ENCODE results near the gene CDH1. TPM values are rescaled to one million over a fixed set of nuclear protein-coding genes. Genes with fewer than 3 reads are reported as not detected.
A peak's percentile ranks its signal among the peaks of the same experiment; 100 is the strongest.

Gene CDH1
- total and polyA plus RNA-seq, 2 experiments from 2014 or later = 64.1 to 142 TPM

DNA sequence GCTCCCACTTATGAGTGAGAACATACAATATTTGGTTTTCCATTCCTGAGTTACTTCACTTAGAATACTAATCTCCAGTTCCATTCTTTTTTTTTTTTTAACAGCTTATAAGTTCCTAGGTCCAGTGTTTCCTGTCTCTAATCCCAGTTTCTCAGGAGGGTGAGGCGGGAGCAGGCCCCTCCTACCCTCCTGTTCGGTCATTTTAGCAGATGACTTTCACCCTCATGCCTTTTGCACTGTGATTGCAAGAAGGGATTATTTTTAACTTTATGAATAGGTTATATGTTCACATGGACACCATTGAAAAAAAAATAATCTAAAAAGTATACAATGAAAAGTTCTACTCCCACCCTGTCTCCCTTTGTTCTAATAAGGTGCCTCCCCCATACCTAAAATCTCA lies 47.6 kb downstream of the CDH1 start:
- H3K79me2 ChIP-seq (replicated peaks; ENCODE audit: insufficient read depth) = peaks cover 28% of the 10 kb centered on the region
- Mint-ChIP-seq H3K27ac (peak overlapping the region; percentile 46; the same call in 1 of the 2 replicates), H3K9me3 (no peaks in the 10 kb centered on the region; the same call in 2 of the 3 replicates), H3K36me3 (ENCODE audit: low read depth) (peaks cover 57% of the 10 kb centered on the region), H3K4me3 (no peak overlapping the region), H3K4me1 (peaks cover 51% of the 10 kb centered on the region), H3K27me3 (ENCODE audit: insufficient read depth, low read depth, poor library complexity) (peaks cover 9% of the 10 kb centered on the region)
- no peak overlapping the region for H3K27ac ChIP-seq (ENCODE audit: low read depth)
- no peak overlapping the region for H2AFZ ChIP-seq
- H3K27me3 ChIP-seq (ENCODE audit: insufficient read depth) = no peaks in the 10 kb centered on the region
- H3K4me1 ChIP-seq (ENCODE audit: insufficient read depth) = peaks cover 19% of the 10 kb centered on the region
- no peaks in the 10 kb centered on the region for H3K9me2 ChIP-seq (ENCODE audit: insufficient read depth)
- no peaks in the 10 kb centered on the region for H4K20me1 ChIP-seq (replicated peaks; ENCODE audit: insufficient read depth)
- ATAC-seq (no peak), DNase-seq (ENCODE audit: low spot score) (no peak)
- H3F3A ChIP-seq (replicated peaks; ENCODE audit: low read depth) = peaks cover 14% of the 10 kb centered on the region
- no peaks in the 10 kb centered on the region; the same call in 1 of the 2 replicates for H3K36me3 ChIP-seq (ENCODE audit: insufficient read depth)
- TF ChIP-seq EZH2phosphoT487 (IDR thresholded peaks at IDR 0.05; ENCODE audit: unreplicated experiment) = no peak
- TF ChIP-seq CREB1 (CRISPR knock-in tag; IDR thresholded peaks at IDR 0.05; ENCODE audit: low read depth) = no peak
- no peak overlapping the region for H3K4me2 ChIP-seq
- no peak overlapping the region for H3K4me3 ChIP-seq

DNA sequence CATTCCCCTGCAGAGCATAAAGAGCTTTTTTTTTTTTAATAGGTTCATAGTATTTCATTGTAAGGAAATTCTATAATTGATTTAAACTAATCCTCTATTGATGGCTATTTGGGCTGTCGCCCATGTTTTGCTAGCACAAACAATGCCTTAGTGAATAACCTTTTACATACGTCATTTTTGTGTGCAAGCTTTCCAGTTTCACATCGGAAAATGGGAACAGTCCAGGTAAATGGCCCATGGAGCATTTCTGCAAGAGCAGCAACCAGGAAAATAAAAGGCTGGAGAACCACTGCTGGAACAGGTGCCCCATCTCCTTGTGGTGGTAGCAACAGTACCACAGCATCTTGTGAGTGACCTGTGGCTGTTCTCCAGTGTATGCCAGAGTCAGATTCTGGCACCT lies 48.6 kb downstream of the CDH1 start:
- no peak overlapping the region for H3K4me3 ChIP-seq
- H3K9me2 ChIP-seq (ENCODE audit: insufficient read depth) = no peaks in the 10 kb centered on the region
- Mint-ChIP-seq H3K36me3 (ENCODE audit: low read depth) (peaks cover 49% of the 10 kb centered on the region), H3K4me3 (no peak overlapping the region), H3K27me3 (ENCODE audit: insufficient read depth, low read depth, poor library complexity) (peaks cover 13% of the 10 kb centered on the region), H3K27ac (no peak overlapping the region), H3K4me1 (peaks cover 53% of the 10 kb centered on the region), H3K9me3 (no peaks in the 10 kb centered on the region; the same call in 2 of the 3 replicates)
- H3K36me3 ChIP-seq (ENCODE audit: insufficient read depth) = no peaks in the 10 kb centered on the region
- H4K20me1 ChIP-seq (replicated peaks; ENCODE audit: insufficient read depth) = no peaks in the 10 kb centered on the region
- DNase-seq (ENCODE audit: low spot score) (no peak), ATAC-seq (no peak)
- TF ChIP-seq EZH2 (IDR thresholded peaks at IDR 0.05; ENCODE audit: low read depth, unreplicated experiment) = no peak
- no peak overlapping the region for H3K27ac ChIP-seq (ENCODE audit: low read depth)
- H3K79me2 ChIP-seq (replicated peaks; ENCODE audit: insufficient read depth) = peaks cover 19% of the 10 kb centered on the region
- H3K4me2 ChIP-seq = no peak overlapping the region
- H3F3A ChIP-seq (replicated peaks; ENCODE audit: low read depth) = peaks cover 19% of the 10 kb centered on the region
- no peak overlapping the region for H2AFZ ChIP-seq
- peaks cover 25% of the 10 kb centered on the region for H3K4me1 ChIP-seq (ENCODE audit: insufficient read depth)
- H3K27me3 ChIP-seq (ENCODE audit: insufficient read depth) = no peaks in the 10 kb centered on the region

DNA sequence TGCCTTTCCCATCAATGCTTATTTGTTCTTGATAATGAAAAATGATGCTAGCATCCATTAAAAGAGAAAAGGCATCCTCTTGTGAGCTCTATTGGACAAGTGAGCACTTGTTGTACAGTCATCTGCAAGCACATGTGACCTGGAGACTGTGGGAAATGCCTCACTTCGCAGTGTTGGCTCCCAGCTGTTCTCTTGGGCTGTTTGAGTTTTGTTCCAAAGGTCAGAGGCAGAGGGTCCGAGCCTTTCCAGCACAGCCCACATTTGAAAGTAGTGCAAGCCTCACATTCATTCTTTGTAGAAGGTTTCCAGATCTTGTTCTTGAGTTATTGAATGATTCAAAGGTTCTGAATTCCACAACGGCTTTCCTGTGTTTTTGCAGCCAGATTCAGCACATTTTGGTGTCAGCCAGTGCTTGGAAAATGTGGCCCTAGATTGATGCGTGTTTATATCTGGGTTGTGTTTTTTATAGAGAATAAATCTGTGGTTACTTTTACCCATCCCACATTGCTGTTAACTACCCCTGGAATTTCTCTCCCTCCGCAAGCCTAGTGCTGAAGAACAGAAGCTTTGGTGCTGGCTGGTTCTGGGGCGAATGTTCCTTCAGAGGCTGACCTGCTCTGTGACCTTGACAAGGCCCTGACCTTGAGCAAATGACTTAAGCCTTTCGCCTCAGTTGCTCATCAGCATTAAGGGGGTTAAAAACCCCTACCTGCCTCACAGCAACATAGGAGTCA lies 49.8 kb downstream of the CDH1 start:
- Histone ChIP-seq H2AFZ (no peak overlapping the region), H3K4me2 (no peak overlapping the region), H3F3A (replicated peaks; ENCODE audit: low read depth) (peaks cover 17% of the 10 kb centered on the region), H3K27me3 (ENCODE audit: insufficient read depth) (no peaks in the 10 kb centered on the region), H3K4me3 (no peak overlapping the region), H3K79me2 (replicated peaks; ENCODE audit: insufficient read depth) (peaks cover 19% of the 10 kb centered on the region), H3K9me2 (ENCODE audit: insufficient read depth) (no peaks in the 10 kb centered on the region), H3K36me3 (ENCODE audit: insufficient read depth) (no peaks in the 10 kb centered on the region), H3K4me1 (ENCODE audit: insufficient read depth) (peaks cover 28% of the 10 kb centered on the region), H4K20me1 (replicated peaks; ENCODE audit: insufficient read depth) (no peaks in the 10 kb centered on the region), H3K27ac (ENCODE audit: low read depth) (peak overlapping the region; percentile 83)
- ATAC-seq = no peak
- H3K27me3 Mint-ChIP-seq (ENCODE audit: insufficient read depth, low read depth, poor library complexity) = peaks cover 13% of the 10 kb centered on the region
- DNase-seq (ENCODE audit: low spot score) = no peak
- no peak for TF ChIP-seq STAT1 (IDR thresholded peaks at IDR 0.05; ENCODE audit: unreplicated experiment)
- TF ChIP-seq, protein P1, sequence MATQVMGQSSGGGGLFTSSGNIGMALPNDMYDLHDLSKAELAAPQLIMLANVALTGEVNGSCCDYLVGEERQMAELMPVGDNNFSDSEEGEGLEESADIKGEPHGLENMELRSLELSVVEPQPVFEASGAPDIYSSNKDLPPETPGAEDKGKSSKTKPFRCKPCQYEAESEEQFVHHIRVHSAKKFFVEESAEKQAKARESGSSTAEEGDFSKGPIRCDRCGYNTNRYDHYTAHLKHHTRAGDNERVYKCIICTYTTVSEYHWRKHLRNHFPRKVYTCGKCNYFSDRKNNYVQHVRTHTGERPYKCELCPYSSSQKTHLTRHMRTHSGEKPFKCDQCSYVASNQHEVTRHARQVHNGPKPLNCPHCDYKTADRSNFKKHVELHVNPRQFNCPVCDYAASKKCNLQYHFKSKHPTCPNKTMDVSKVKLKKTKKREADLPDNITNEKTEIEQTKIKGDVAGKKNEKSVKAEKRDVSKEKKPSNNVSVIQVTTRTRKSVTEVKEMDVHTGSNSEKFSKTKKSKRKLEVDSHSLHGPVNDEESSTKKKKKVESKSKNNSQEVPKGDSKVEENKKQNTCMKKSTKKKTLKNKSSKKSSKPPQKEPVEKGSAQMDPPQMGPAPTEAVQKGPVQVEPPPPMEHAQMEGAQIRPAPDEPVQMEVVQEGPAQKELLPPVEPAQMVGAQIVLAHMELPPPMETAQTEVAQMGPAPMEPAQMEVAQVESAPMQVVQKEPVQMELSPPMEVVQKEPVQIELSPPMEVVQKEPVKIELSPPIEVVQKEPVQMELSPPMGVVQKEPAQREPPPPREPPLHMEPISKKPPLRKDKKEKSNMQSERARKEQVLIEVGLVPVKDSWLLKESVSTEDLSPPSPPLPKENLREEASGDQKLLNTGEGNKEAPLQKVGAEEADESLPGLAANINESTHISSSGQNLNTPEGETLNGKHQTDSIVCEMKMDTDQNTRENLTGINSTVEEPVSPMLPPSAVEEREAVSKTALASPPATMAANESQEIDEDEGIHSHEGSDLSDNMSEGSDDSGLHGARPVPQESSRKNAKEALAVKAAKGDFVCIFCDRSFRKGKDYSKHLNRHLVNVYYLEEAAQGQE (IDR thresholded peaks at IDR 0.05; ENCODE audit: unreplicated experiment) = no peak
- no peak for TF ChIP-seq ZNF331 (CRISPR knock-in tag; IDR thresholded peaks at IDR 0.05; ENCODE audit: low read depth)
- TF ChIP-seq, protein P2, sequence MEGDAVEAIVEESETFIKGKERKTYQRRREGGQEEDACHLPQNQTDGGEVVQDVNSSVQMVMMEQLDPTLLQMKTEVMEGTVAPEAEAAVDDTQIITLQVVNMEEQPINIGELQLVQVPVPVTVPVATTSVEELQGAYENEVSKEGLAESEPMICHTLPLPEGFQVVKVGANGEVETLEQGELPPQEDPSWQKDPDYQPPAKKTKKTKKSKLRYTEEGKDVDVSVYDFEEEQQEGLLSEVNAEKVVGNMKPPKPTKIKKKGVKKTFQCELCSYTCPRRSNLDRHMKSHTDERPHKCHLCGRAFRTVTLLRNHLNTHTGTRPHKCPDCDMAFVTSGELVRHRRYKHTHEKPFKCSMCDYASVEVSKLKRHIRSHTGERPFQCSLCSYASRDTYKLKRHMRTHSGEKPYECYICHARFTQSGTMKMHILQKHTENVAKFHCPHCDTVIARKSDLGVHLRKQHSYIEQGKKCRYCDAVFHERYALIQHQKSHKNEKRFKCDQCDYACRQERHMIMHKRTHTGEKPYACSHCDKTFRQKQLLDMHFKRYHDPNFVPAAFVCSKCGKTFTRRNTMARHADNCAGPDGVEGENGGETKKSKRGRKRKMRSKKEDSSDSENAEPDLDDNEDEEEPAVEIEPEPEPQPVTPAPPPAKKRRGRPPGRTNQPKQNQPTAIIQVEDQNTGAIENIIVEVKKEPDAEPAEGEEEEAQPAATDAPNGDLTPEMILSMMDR (conservative IDR thresholded peaks at IDR 0.05; ENCODE audit: low read depth in 2 of 2) = no peak
- no peak for TF ChIP-seq NANOG (IDR thresholded peaks at IDR 0.05; ENCODE audit: borderline replicate concordance)
- no peak for TF ChIP-seq POLR2AphosphoS5 (IDR thresholded peaks at IDR 0.05; ENCODE audit: low read depth)
- TF ChIP-seq, protein P3, sequence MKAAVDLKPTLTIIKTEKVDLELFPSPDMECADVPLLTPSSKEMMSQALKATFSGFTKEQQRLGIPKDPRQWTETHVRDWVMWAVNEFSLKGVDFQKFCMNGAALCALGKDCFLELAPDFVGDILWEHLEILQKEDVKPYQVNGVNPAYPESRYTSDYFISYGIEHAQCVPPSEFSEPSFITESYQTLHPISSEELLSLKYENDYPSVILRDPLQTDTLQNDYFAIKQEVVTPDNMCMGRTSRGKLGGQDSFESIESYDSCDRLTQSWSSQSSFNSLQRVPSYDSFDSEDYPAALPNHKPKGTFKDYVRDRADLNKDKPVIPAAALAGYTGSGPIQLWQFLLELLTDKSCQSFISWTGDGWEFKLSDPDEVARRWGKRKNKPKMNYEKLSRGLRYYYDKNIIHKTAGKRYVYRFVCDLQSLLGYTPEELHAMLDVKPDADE (IDR thresholded peaks at IDR 0.05) = no peak
- H3K4me1 Mint-ChIP-seq = peaks cover 55% of the 10 kb centered on the region
- no peaks in the 10 kb centered on the region; the same call in 2 of the 3 replicates for H3K9me3 Mint-ChIP-seq
- peaks cover 46% of the 10 kb centered on the region for H3K36me3 Mint-ChIP-seq (ENCODE audit: low read depth)
- no peak overlapping the region for H3K4me3 Mint-ChIP-seq
- peak overlapping the region; percentile 32; the same call in 1 of the 2 replicates for H3K27ac Mint-ChIP-seq

Measured in GM23338 (cell line).